Spleen (tissue), 11 donors: ENCODE measurements around the gene BLMH. TPM values are rescaled to one million over a fixed set of nuclear protein-coding genes. Genes with fewer than 3 reads are reported as not detected.

ENCODE experiments used
- DNase-seq: peaks from one replicate; pipeline ENCODE4 v3.0.0-alpha.2; 2020
- H3K27ac ChIP-seq, 8 donors: fragments of 200-600 bp; sonication (generic) in 7 of 8; 1 replicate in 4 of 8; 2 replicates in 4 of 8; pipeline versions ENCODE4 v1.5.0 to v1.8.0; 2016 to 2021; ENCODE audit warnings: inconsistent platforms in 4 of 8, mild to moderate bottlenecking in 4 of 8, moderate library complexity in 1 of 8
- H3K27me3 ChIP-seq, 7 donors: fragments of 200-600 bp; sonication (generic) in 6 of 7; replicated peaks in 1 of 7; 1 replicate in 4 of 7; 2 replicates in 3 of 7; pipeline versions ENCODE4 v1.5.0 to v1.8.0; 2016 to 2021; ENCODE audit warnings: inconsistent platforms in 3 of 7, mild to moderate bottlenecking in 1 of 7
- H3K36me3 ChIP-seq, 6 donors: fragments of 200-600 bp; sonication (generic) in 5 of 6; 1 replicate in 4 of 6; 2 replicates in 2 of 6; pipeline versions ENCODE4 v1.5.0 to v1.8.0; 2016 to 2021; ENCODE audit warnings: inconsistent platforms in 2 of 6
- H3K4me1 ChIP-seq, 6 donors: fragments of 200-600 bp; sonication (generic) in 5 of 6; 1 replicate in 3 of 6; 2 replicates in 3 of 6; pipeline versions ENCODE4 v1.5.0 to v1.8.0; 2016 to 2021; ENCODE audit warnings: inconsistent platforms in 3 of 6
- H3K4me3 ChIP-seq, 8 donors: fragments of 200-600 bp; sonication (generic) in 7 of 8; 1 replicate in 4 of 8; 2 replicates in 4 of 8; pipeline versions ENCODE4 v1.5.0 to v1.8.0; 2016 to 2021; ENCODE audit warnings: inconsistent platforms in 4 of 8, mild to moderate bottlenecking in 4 of 8, moderate library complexity in 2 of 8
- H3K9me3 ChIP-seq, 8 donors: fragments of 200-600 bp; sonication (generic) in 7 of 8; 1 replicate in 4 of 8; 2 replicates in 4 of 8; pipeline versions ENCODE4 v1.5.0 to v1.8.0; 2016 to 2021; ENCODE audit warnings: inconsistent platforms in 4 of 8
- CTCF ChIP-seq, 11 experiments: fragments of 200-600 bp in 7 of 11; fragments of 450-650 bp in 4 of 11; sonication (generic) in 4 of 11; IDR thresholded peaks in 8 of 11; conservative IDR thresholded peaks in 3 of 11; 1 replicate in 7 of 11; 2 replicates in 4 of 11; pipeline versions ENCODE4 v1.4.0 to v1.8.0; 2016 to 2021; ENCODE audit warnings: antibody characterized with exemption in 11 of 11, inconsistent platforms in 4 of 11, mild to moderate bottlenecking in 1 of 11
- POLR2A ChIP-seq, 3 donors: fragments of 450-650 bp; IDR thresholded peaks; one replicate each; pipeline ENCODE4 v1.5.1; 2017; ENCODE audit warnings: antibody characterized with exemption in 3 of 3, mild to moderate bottlenecking in 1 of 3
- POLR2AphosphoS5 ChIP-seq, 3 donors: sonication (generic); formaldehyde crosslinking; IDR thresholded peaks; one replicate each; pipeline ENCODE4 v1.5.1; 2017; ENCODE audit warnings: antibody characterized with exemption in 3 of 3
- WGBS, 5 donors: extraction: QIAGEN DNeasy Blood & Tissue Kit in 3 of 5; methylation state at CpG; one replicate each; pipeline versions ENCODE4 v1.1.5 to v1.1.7; 2013 to 2018; 5-methylcytosine and 5-hydroxymethylcytosine counted together
- intact Hi-C: fragments of 100-400 bp; cut with DNase I; formaldehyde crosslinking; loops from one replicate; pipeline ENCODE4 v1.15.0; 2023; ENCODE audit warnings: low total_unique reads
- polyA plus RNA-seq, 3 donors: library from polyadenylated mRNA; stranded (reverse); fragments of 200-250 nt; gene quantifications; one replicate each; pipeline ENCODE4 v1.2.1, GENCODE V29; 2013
- total RNA-seq, 7 donors: library from RNA; depleted of rRNA in 3 of 7; stranded (reverse); fragments of >200 nt in 3 of 7; fragmentation: NEBNext Ultra II Directional in 4 of 7; extraction: Animal tissue kit (Norgen Biotek cat#: 25700) in 4 of 7; gene quantifications; one replicate each; pipeline versions ENCODE4 v1.1.0 to v1.2.1, GENCODE V29; 2016 to 2021
- donor health status: healthy with polysubstance abuse.
- donor health status: DM: no; HTN: no; CAD: no; lungs with moderate emphysema.
- donor health status: DM: no; HTN: no; CAD: no.
- donor health status: Bipolar disorder and iron deficiency.
- donor health status: healthy.
- donor health status: DM: no; HTN: no; CAD: no.
- donor health status: DM: yes; HTN: yes; CAD: no.

Gene BLMH
- total and polyA plus RNA-seq, 10 donors, result 15.6 to 35.5 (median 28.7) TPM

DNA sequence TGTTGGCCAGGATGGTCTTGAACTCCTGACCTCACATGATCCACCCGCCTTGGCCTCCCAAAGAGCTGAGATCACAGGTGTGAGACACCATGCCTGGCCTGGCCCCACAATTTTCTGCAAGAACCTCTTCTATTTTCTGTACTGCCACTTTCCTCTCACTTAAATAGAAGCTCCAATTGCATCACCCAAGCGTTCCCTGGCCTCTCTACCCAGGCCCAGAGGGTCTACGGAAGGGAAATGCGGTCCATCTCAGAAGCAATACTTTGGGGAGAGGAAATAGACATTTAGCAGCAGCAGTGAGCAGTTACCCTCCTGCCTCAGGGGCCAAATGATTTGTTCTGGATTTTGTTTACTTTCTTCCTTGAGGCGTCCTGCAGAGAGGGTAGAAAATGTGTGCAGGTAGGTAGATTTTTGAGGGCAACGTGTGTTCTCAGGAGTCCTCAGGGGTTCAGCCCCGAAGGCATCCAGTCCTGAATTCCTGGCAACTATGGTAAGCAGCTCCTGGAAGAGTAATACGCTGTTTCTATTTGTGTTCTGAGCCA lies 67.3 kb downstream of the BLMH start:
- WGBS, 5 donors, result 68 to 88% (median 79%) methylated on average over 8 of the region's 8 CpGs
- TF ChIP-seq CTCF (IDR thresholded peaks at IDR 0.05 in 8 of 11, conservative IDR thresholded peaks at IDR 0.05 in 3 of 11) (no peak), POLR2AphosphoS5 (IDR thresholded peaks at IDR 0.05) (no peak), POLR2A (IDR thresholded peaks at IDR 0.05) (no peak)

DNA sequence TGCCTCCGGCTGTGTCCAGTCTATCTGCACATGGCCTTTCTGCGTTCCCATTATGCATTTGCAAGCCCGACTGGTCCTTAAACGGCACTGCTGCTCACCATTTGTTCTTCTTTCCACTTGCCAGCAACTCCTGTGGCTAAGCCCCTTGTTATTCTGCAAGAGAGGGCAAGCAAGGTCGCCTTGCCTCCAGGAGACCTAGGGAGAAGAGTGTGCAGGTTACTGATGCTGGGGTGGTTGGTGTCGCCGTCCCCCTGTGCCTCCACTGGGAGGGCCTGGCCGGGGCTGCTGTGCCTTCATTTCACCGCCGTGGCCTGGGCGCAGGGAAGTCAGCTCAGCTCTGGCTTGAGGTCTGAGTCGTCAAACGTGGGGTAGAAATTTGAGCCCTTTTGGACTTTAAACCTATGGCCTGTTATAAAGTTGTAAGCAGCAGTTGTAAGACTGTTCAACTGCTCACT lies 69.0 kb downstream of the BLMH start:
- Histone ChIP-seq H3K27ac (no peak overlapping the region), H3K36me3 (no peaks in the 10 kb centered on the region), H3K9me3 (no peaks in the 10 kb centered on the region), H3K27me3 (peaks cover 0 to 3% (median 0%) of the 10 kb centered on the region in 7 donors), H3K4me3 (no peak overlapping the region), H3K4me1 (no peaks in the 10 kb centered on the region)
- 78 to 97% (median 91%) methylated on average over 13 of the region's 13 CpGs for WGBS, 5 donors
- DNase-seq, result peak; percentile 29
- TF ChIP-seq POLR2A (IDR thresholded peaks at IDR 0.05) (no peak), POLR2AphosphoS5 (IDR thresholded peaks at IDR 0.05) (no peak)
- intact Hi-C loops, result no loop called here

More for the DNA sequence above, 67.3 kb downstream of the BLMH start:
- intact Hi-C loops, result no loop called here
- no peaks in the 10 kb centered on the region for H3K4me1 ChIP-seq
- peak; percentile 13 for DNase-seq
- no peak overlapping the region for H3K4me3 ChIP-seq
- peaks cover 0 to 10% (median 0%) of the 10 kb centered on the region in 7 donors for H3K27me3 ChIP-seq
- H3K36me3 ChIP-seq, result no peaks in the 10 kb centered on the region
- H3K27ac ChIP-seq, result no peak overlapping the region
- no peaks in the 10 kb centered on the region for H3K9me3 ChIP-seq

- no peak overlapping the region for H3K27ac ChIP-seq
- peak; percentile 19 for DNase-seq
- H3K4me3 ChIP-seq, result no peak overlapping the region
- no peaks in the 10 kb centered on the region for H3K4me1 ChIP-seq
- intact Hi-C loops, result no loop called here
- H3K27me3 ChIP-seq, result peaks cover 0 to 3% (median 0%) of the 10 kb centered on the region in 7 donors
- no peaks in the 10 kb centered on the region for H3K36me3 ChIP-seq
- TF ChIP-seq POLR2A (IDR thresholded peaks at IDR 0.05) (no peak), POLR2AphosphoS5 (IDR thresholded peaks at IDR 0.05) (no peak), CTCF (IDR thresholded peaks at IDR 0.05 in 8 of 11, conservative IDR thresholded peaks at IDR 0.05 in 3 of 11) (no peak)
- 75 to 92% (median 84%) methylated on average over 4 of the region's 4 CpGs for WGBS, 5 donors
- H3K9me3 ChIP-seq, result no peaks in the 10 kb centered on the region
Measured at GRCh38 chr17:30222251-30222650, 69.5 kb downstream of the BLMH start.

DNA sequence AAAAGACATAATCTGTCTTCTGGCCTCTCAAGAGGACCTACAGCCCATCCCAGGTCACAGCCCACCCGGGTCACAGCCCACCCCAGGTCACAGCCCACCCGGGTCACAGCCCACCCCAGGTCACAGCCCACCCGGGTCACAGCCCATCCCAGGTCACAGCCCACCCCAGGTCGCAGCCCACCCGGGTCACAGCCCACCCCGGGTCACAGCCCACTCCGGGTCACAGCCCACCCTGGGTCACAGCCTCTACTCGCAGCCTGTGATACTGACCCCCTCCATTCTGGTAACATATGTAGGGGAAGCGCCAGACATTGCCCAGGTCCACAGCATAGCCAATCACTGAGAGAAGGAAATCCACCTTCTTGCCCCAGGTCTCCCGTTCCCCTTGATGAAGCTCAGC lies 70.4 kb downstream of the BLMH start:
- peak; percentile 35 for DNase-seq
- WGBS, 5 donors, result 90 to 93% (median 92%) methylated on average over 10 of the region's 10 CpGs
- Histone ChIP-seq H3K4me3 (no peak overlapping the region), H3K9me3 (no peaks in the 10 kb centered on the region), H3K27me3 (peaks cover 0 to 3% (median 0%) of the 10 kb centered on the region in 7 donors), H3K4me1 (no peaks in the 10 kb centered on the region), H3K27ac (no peak overlapping the region), H3K36me3 (no peaks in the 10 kb centered on the region)
- intact Hi-C loops, result no loop called here
- TF ChIP-seq CTCF (IDR thresholded peaks at IDR 0.05 in 8 of 11, conservative IDR thresholded peaks at IDR 0.05 in 3 of 11) (no peak), POLR2AphosphoS5 (IDR thresholded peaks at IDR 0.05) (no peak), POLR2A (IDR thresholded peaks at IDR 0.05) (no peak)
